Measurements from ENCODE around the gene NSRP1.
"Not testable (repeated sequence)": the region's sequence is repeated elsewhere in the genome, so short reads cannot be mapped to it uniquely, and the experiment has no call there.

- TF ChIP-seq, protein P1, sequence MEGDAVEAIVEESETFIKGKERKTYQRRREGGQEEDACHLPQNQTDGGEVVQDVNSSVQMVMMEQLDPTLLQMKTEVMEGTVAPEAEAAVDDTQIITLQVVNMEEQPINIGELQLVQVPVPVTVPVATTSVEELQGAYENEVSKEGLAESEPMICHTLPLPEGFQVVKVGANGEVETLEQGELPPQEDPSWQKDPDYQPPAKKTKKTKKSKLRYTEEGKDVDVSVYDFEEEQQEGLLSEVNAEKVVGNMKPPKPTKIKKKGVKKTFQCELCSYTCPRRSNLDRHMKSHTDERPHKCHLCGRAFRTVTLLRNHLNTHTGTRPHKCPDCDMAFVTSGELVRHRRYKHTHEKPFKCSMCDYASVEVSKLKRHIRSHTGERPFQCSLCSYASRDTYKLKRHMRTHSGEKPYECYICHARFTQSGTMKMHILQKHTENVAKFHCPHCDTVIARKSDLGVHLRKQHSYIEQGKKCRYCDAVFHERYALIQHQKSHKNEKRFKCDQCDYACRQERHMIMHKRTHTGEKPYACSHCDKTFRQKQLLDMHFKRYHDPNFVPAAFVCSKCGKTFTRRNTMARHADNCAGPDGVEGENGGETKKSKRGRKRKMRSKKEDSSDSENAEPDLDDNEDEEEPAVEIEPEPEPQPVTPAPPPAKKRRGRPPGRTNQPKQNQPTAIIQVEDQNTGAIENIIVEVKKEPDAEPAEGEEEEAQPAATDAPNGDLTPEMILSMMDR (IDR thresholded peaks at IDR 0.05): not testable (repeated sequence)
- TF ChIP-seq POLR2A (IDR thresholded peaks at IDR 0.05): not testable (repeated sequence)
Measured at GRCh38 chr17:30147860-30148259, 31.2 kb downstream of the NSRP1 start.
